GM23338 (cell line): Measurements from ENCODE around the gene TENT4B. TPM values are rescaled to one million over a fixed set of nuclear protein-coding genes. Genes with fewer than 3 reads are reported as not detected.

ENCODE experiments used
- ATAC-seq: fragments of 200-7000 bp; cut with Tn5 transposase; 3 replicates; pipeline ENCODE4 v1.9.1; 2020
- DNase-seq: peaks from one replicate; pipeline ENCODE4 v3.0.0-alpha.2; 2015; ENCODE audit warnings: low spot score
- H2AFZ ChIP-seq: fragments of 200-600 bp; sonication (generic); 2 replicates; pipeline ENCODE4 v1.8.0; 2016; ENCODE audit warnings: antibody characterized with exemption, mild to moderate bottlenecking, moderate library complexity
- H3F3A ChIP-seq: fragments of 200-600 bp; sonication (generic); replicated peaks from 2 replicates; pipeline ENCODE4 v1.8.0; 2017; ENCODE audit warnings: antibody characterized with exemption, mixed run types, low read depth
- H3K27ac ChIP-seq: fragments of 200-600 bp; sonication (generic); 2 replicates; pipeline ENCODE4 v1.6.1; 2016; ENCODE audit warnings: low read depth
- H3K27me3 ChIP-seq: fragments of 200-600 bp; sonication (generic); 2 replicates; pipeline ENCODE4 v1.8.0; 2016; ENCODE audit warnings: mild to moderate bottlenecking, mixed run types, moderate library complexity; ENCODE audit not compliant: insufficient read depth
- H3K36me3 ChIP-seq: fragments of 200-600 bp; sonication (generic); 2 replicates; pipeline ENCODE4 v1.8.0; 2016; ENCODE audit warnings: mild to moderate bottlenecking; ENCODE audit not compliant: insufficient read depth
- H3K4me1 ChIP-seq: fragments of 200-600 bp; sonication (generic); 2 replicates; pipeline ENCODE4 v1.8.0; 2016; ENCODE audit warnings: mild to moderate bottlenecking, moderate library complexity; ENCODE audit not compliant: insufficient read depth
- H3K4me2 ChIP-seq: fragments of 200-600 bp; sonication (generic); 2 replicates; pipeline ENCODE4 v1.7.1; 2017; ENCODE audit warnings: mixed run types
- H3K4me3 ChIP-seq: fragments of 200-600 bp; sonication (generic); 2 replicates; pipeline ENCODE4 v1.6.1; 2016; ENCODE audit warnings: mixed run types
- H3K79me2 ChIP-seq: fragments of 200-600 bp; sonication (generic); replicated peaks from 2 replicates; pipeline ENCODE4 v1.8.0; 2017; ENCODE audit warnings: mild to moderate bottlenecking; ENCODE audit not compliant: insufficient read depth
- H3K9me2 ChIP-seq: fragments of 200-600 bp; sonication (generic); 2 replicates; pipeline ENCODE4 v1.8.0; 2017; ENCODE audit not compliant: insufficient read depth
- H4K20me1 ChIP-seq: fragments of 200-600 bp; sonication (generic); replicated peaks from 2 replicates; pipeline ENCODE4 v1.8.0; 2017; ENCODE audit warnings: mild to moderate bottlenecking; ENCODE audit not compliant: insufficient read depth
- H3K27ac Mint-ChIP-seq: 2 replicates; pipeline ENCODE4 v1.8.0; 2020; ENCODE audit warnings: inconsistent platforms, mild to moderate bottlenecking, moderate library complexity, mixed read lengths
- H3K27me3 Mint-ChIP-seq: 3 replicates; pipeline ENCODE4 v1.8.0; 2022; ENCODE audit warnings: low read depth, mild to moderate bottlenecking, moderate library complexity, mixed read lengths, inconsistent platforms; ENCODE audit not compliant: insufficient read depth, poor library complexity
- H3K36me3 Mint-ChIP-seq: 3 replicates; pipeline ENCODE4 v1.8.0; 2021; ENCODE audit warnings: low read depth, mild to moderate bottlenecking, inconsistent platforms, moderate library complexity, mixed read lengths
- H3K4me1 Mint-ChIP-seq: 3 replicates; pipeline ENCODE4 v1.8.0; 2020; ENCODE audit warnings: mild to moderate bottlenecking, inconsistent platforms, mixed read lengths
- H3K4me3 Mint-ChIP-seq: 3 replicates; pipeline ENCODE4 v1.8.0; 2021; ENCODE audit warnings: moderate library complexity, mild to moderate bottlenecking, inconsistent platforms, mixed read lengths
- H3K9me3 Mint-ChIP-seq: 3 replicates; pipeline ENCODE4 v1.8.0; 2020; ENCODE audit warnings: moderate library complexity, mild to moderate bottlenecking, inconsistent platforms, mixed read lengths
- CREB1 ChIP-seq: fragments of 250-450 bp; sonication (Bioruptor Pico); IDR thresholded peaks from 2 replicates; pipeline ENCODE4 v1.5.0; 2020; ENCODE audit warnings: low read depth, mild to moderate bottlenecking, moderate library complexity
- CTCF ChIP-seq, 2 experiments: fragments of 200-600 bp in 1 of 2; sonication (generic) in 1 of 2; conservative IDR thresholded peaks; 2 replicates each; pipeline versions ENCODE4 v1.5.1 to v1.6.1; 2016 to 2017; ENCODE audit warnings: antibody characterized with exemption in 2 of 2, low read depth in 2 of 2, mild to moderate bottlenecking in 2 of 2, moderate library complexity in 1 of 2
- ETS1 ChIP-seq: IDR thresholded peaks from 2 replicates; pipeline ENCODE4 v1.6.1; 2016; ENCODE audit warnings: antibody characterized with exemption
- EZH2phosphoT487 ChIP-seq: fragments of 200-600 bp; sonication (generic); IDR thresholded peaks from one replicate; pipeline ENCODE4 v1.8.1; 2018; ENCODE audit warnings: antibody characterized with exemption; ENCODE audit not compliant: unreplicated experiment
- JUNB ChIP-seq: IDR thresholded peaks from one replicate; pipeline ENCODE4 v1.6.1; 2016; ENCODE audit warnings: antibody characterized with exemption; ENCODE audit not compliant: unreplicated experiment
- STAT1 ChIP-seq: IDR thresholded peaks from one replicate; pipeline ENCODE4 v1.6.1; 2016; ENCODE audit warnings: antibody characterized with exemption; ENCODE audit not compliant: unreplicated experiment
- ZNF114 ChIP-seq: fragments of 250-450 bp; sonication (Bioruptor Pico); IDR thresholded peaks from 2 replicates; pipeline ENCODE4 v1.5.0; 2020; ENCODE audit warnings: mild to moderate bottlenecking, moderate library complexity
- ZNF331 ChIP-seq: fragments of 250-450 bp; sonication (Bioruptor Pico); IDR thresholded peaks from 2 replicates; pipeline ENCODE4 v1.5.0; 2020; ENCODE audit warnings: low read depth, mild to moderate bottlenecking, moderate library complexity
- ZNF462 ChIP-seq: fragments of 250-450 bp; sonication (Bioruptor Pico); IDR thresholded peaks from 2 replicates; pipeline ENCODE4 v1.5.0; 2020; ENCODE audit warnings: mild to moderate bottlenecking, moderate library complexity
- polyA plus RNA-seq: library from polyadenylated mRNA; unstranded; fragments of >200 nt; fragmentation: Nextera tagmentation; extraction: Ambion mirVana; gene quantifications from 2 replicates; pipeline ENCODE4 v1.2.1, GENCODE V29; 2016
- total RNA-seq: library from RNA; depleted of rRNA; stranded (reverse); fragments of >200 nt; shearing (Covaris generic); gene quantifications from 2 replicates; pipeline ENCODE4 v1.2.3, GENCODE V29; 2014

Gene TENT4B
- total and polyA plus RNA-seq, 2 experiments from 2014 or later: 17.6 to 21.3 TPM

GRCh38 chr16:50121721-50122445, 31.2 kb upstream of the TENT4B start:
- H3K4me1 Mint-ChIP-seq: peaks cover 8% of the 10 kb centered on the region
- no peak overlapping the region for H3K27ac Mint-ChIP-seq
- TF ChIP-seq CREB1 (CRISPR knock-in tag) (no peak), CTCF (conservative IDR thresholded peaks at IDR 0.05; ENCODE audit: low read depth in 2 of 2) (no peak), ZNF462 (CRISPR knock-in tag) (no peak), ZNF331 (no peak), STAT1 (no peak), EZH2phosphoT487 (no peak), JUNB (no peak), ETS1 (no peak), ZNF114 (CRISPR knock-in tag) (no peak)
- H4K20me1 ChIP-seq: no peaks in the 10 kb centered on the region
- H2AFZ ChIP-seq: peak overlapping the region; percentile 14
- H3K36me3 Mint-ChIP-seq: no peaks in the 10 kb centered on the region
- H3K9me3 Mint-ChIP-seq: no peaks in the 10 kb centered on the region
- no peaks in the 10 kb centered on the region for H3K9me2 ChIP-seq
- H3K27me3 ChIP-seq: no peaks in the 10 kb centered on the region
- H3K4me3 Mint-ChIP-seq: no peak overlapping the region
- peak; percentile 50; the same call in 2 of the 3 replicates for ATAC-seq
- no peaks in the 10 kb centered on the region for H3K36me3 ChIP-seq
- no peak overlapping the region for H3K27ac ChIP-seq
- H3K27me3 Mint-ChIP-seq: no peaks in the 10 kb centered on the region
- H3F3A ChIP-seq: no peaks in the 10 kb centered on the region
- H3K79me2 ChIP-seq: no peaks in the 10 kb centered on the region
- DNase-seq: peak; percentile 41
- no peak overlapping the region for H3K4me3 ChIP-seq
- H3K4me2 ChIP-seq: no peak overlapping the region
- peaks cover 8% of the 10 kb centered on the region; the same call in 1 of the 2 replicates for H3K4me1 ChIP-seq
